ENCODE data around the gene MFSD6.
A peak's percentile ranks its signal among the peaks of the same experiment; 100 is the strongest.

MFSD6 gene

GRCh38 chr2:190406805-190407204, 1.4 kb upstream of the MFSD6 start:
- TF ChIP-seq FOXM1 (IDR thresholded peaks at IDR 0.05; ENCODE audit: borderline replicate concordance, low read depth) = no peak
- no peak for TF ChIP-seq EP300 (IDR thresholded peaks at IDR 0.05; ENCODE audit: borderline replicate concordance)
- TF ChIP-seq TAF1 (IDR thresholded peaks at IDR 0.05; ENCODE audit: low read depth) = no peak
- TF ChIP-seq CEBPB (IDR thresholded peaks at IDR 0.05) = no peak
- no peak for TF ChIP-seq USF1 (IDR thresholded peaks at IDR 0.05)
- no peak for TF ChIP-seq NFIC (IDR thresholded peaks at IDR 0.05)
- TF ChIP-seq CREB1 (IDR thresholded peaks at IDR 0.05; ENCODE audit: low read depth) = no peak
- TF ChIP-seq TEAD4 (IDR thresholded peaks at IDR 0.05) = no peak
- no peak for TF ChIP-seq MAX (IDR thresholded peaks at IDR 0.05)
- no peak for TF ChIP-seq ZBTB7A (IDR thresholded peaks at IDR 0.05; ENCODE audit: low read depth)
- no peak for TF ChIP-seq TCF12 (IDR thresholded peaks at IDR 0.05; ENCODE audit: low read depth)
- TF ChIP-seq EGR1 (IDR thresholded peaks at IDR 0.05) = no peak
- no peak for TF ChIP-seq RAD21 (IDR thresholded peaks at IDR 0.05; ENCODE audit: low read depth)
- no peak for TF ChIP-seq YY1 (IDR thresholded peaks at IDR 0.05; ENCODE audit: low read depth)
- no peak for TF ChIP-seq REST (IDR thresholded peaks at IDR 0.05; ENCODE audit: low read depth)

GRCh38 chr2:190407246-190407661, 901 bp upstream of the MFSD6 start:
- TF ChIP-seq EGR1 (IDR thresholded peaks at IDR 0.05) (no peak), ZBTB7A (IDR thresholded peaks at IDR 0.05; ENCODE audit: low read depth) (no peak), EP300 (IDR thresholded peaks at IDR 0.05; ENCODE audit: borderline replicate concordance) (no peak), MAX (IDR thresholded peaks at IDR 0.05) (no peak), YY1 (IDR thresholded peaks at IDR 0.05; ENCODE audit: low read depth) (no peak), NFIC (IDR thresholded peaks at IDR 0.05) (no peak), CREB1 (IDR thresholded peaks at IDR 0.05; ENCODE audit: low read depth) (no peak), TCF12 (IDR thresholded peaks at IDR 0.05; ENCODE audit: low read depth) (no peak)

- TF ChIP-seq MAX (IDR thresholded peaks at IDR 0.05) (no peak; the same call in 1 of the 2 replicates), YY1 (IDR thresholded peaks at IDR 0.05; ENCODE audit: low read depth) (0 out of 2 replicates have a peak, but pooled peaks have one; percentile 13), TAF1 (IDR thresholded peaks at IDR 0.05; ENCODE audit: low read depth) (peak; percentile 26; the same call in 1 of the 2 replicates), TCF12 (IDR thresholded peaks at IDR 0.05; ENCODE audit: low read depth) (peak; percentile 43; the same call in 1 of the 2 replicates), USF1 (IDR thresholded peaks at IDR 0.05) (peak; percentile 8; the same call in 1 of the 2 replicates)
Observed at GRCh38 chr2:190408538-190409271, 550 bp downstream of the MFSD6 start.

- no peak for TF ChIP-seq REST (IDR thresholded peaks at IDR 0.05; ENCODE audit: low read depth)
- TF ChIP-seq EGR1 (IDR thresholded peaks at IDR 0.05) = no peak
- TF ChIP-seq TAF1 (IDR thresholded peaks at IDR 0.05; ENCODE audit: low read depth) = no peak
- TF ChIP-seq USF1 (IDR thresholded peaks at IDR 0.05) = no peak
- no peak for TF ChIP-seq ZBTB7A (IDR thresholded peaks at IDR 0.05; ENCODE audit: low read depth)
- TF ChIP-seq TEAD4 (IDR thresholded peaks at IDR 0.05) = no peak
- no peak for TF ChIP-seq EP300 (IDR thresholded peaks at IDR 0.05; ENCODE audit: borderline replicate concordance)
- no peak for TF ChIP-seq CEBPB (IDR thresholded peaks at IDR 0.05)
- TF ChIP-seq FOXM1 (IDR thresholded peaks at IDR 0.05; ENCODE audit: borderline replicate concordance, low read depth) = no peak
- no peak for TF ChIP-seq CREB1 (IDR thresholded peaks at IDR 0.05; ENCODE audit: low read depth)
Observed at GRCh38 chr2:190409616-190410015, 1.5 kb downstream of the MFSD6 start.

GRCh38 chr2:190410166-190410565, 2.0 kb downstream of the MFSD6 start:
- no peak for TF ChIP-seq RAD21 (IDR thresholded peaks at IDR 0.05; ENCODE audit: low read depth)
- TF ChIP-seq CEBPB (IDR thresholded peaks at IDR 0.05) = no peak
- no peak for TF ChIP-seq MAX (IDR thresholded peaks at IDR 0.05)
- TF ChIP-seq REST (IDR thresholded peaks at IDR 0.05; ENCODE audit: low read depth) = no peak
- no peak for TF ChIP-seq FOXM1 (IDR thresholded peaks at IDR 0.05; ENCODE audit: borderline replicate concordance, low read depth)
- TF ChIP-seq TEAD4 (IDR thresholded peaks at IDR 0.05) = no peak
- TF ChIP-seq NFIC (IDR thresholded peaks at IDR 0.05) = no peak
- TF ChIP-seq TAF1 (IDR thresholded peaks at IDR 0.05; ENCODE audit: low read depth) = no peak
- no peak for TF ChIP-seq EGR1 (IDR thresholded peaks at IDR 0.05)
- TF ChIP-seq TCF12 (IDR thresholded peaks at IDR 0.05; ENCODE audit: low read depth) = no peak
- TF ChIP-seq ZBTB7A (IDR thresholded peaks at IDR 0.05; ENCODE audit: low read depth) = no peak
- TF ChIP-seq EP300 (IDR thresholded peaks at IDR 0.05; ENCODE audit: borderline replicate concordance) = no peak
- no peak for TF ChIP-seq YY1 (IDR thresholded peaks at IDR 0.05; ENCODE audit: low read depth)
- no peak for TF ChIP-seq CREB1 (IDR thresholded peaks at IDR 0.05; ENCODE audit: low read depth)
- no peak for TF ChIP-seq USF1 (IDR thresholded peaks at IDR 0.05)

All from Ishikawa (cell line).